ENCODE data around the gene CTDSP1.

- TF ChIP-seq CTCF (IDR thresholded peaks at IDR 0.05) (no peak), EP300 (IDR thresholded peaks at IDR 0.05; ENCODE audit: borderline replicate concordance in 1 of 2, low read depth in 1 of 2, low read length in 1 of 2) (no peak), YY1 (IDR thresholded peaks at IDR 0.05; ENCODE audit: low read depth) (no peak), CHD2 (IDR thresholded peaks at IDR 0.05; ENCODE audit: low read length, partially characterized antibody) (no peak), ZBTB33 (IDR thresholded peaks at IDR 0.05; ENCODE audit: borderline replicate concordance, low read depth) (no peak), SMC3 (IDR thresholded peaks at IDR 0.05; ENCODE audit: low read depth, low read length) (no peak), POLR2AphosphoS5 (IDR thresholded peaks at IDR 0.05; ENCODE audit: low read depth, low read length) (0 out of 2 replicates have a peak, but pooled peaks have one; percentile 30), EZH2phosphoT487 (IDR thresholded peaks at IDR 0.05; ENCODE audit: borderline replicate concordance, low read depth) (no peak), RAD21 (IDR thresholded peaks at IDR 0.05; ENCODE audit: low read length) (no peak), RCOR1 (IDR thresholded peaks at IDR 0.05; ENCODE audit: low read length) (no peak), TCF12 (IDR thresholded peaks at IDR 0.05) (peak; percentile 75), NFIC (IDR thresholded peaks at IDR 0.05; ENCODE audit: borderline replicate concordance) (peak; percentile 40; the same call in 1 of the 2 replicates)
Observed at GRCh38 chr2:218375212-218375611, 24.5 kb upstream of the CTDSP1 start.
